ENCODE measurements around the gene C3orf80. TPM values are rescaled to one million over a fixed set of nuclear protein-coding genes. Genes with fewer than 3 reads are reported as not detected.

The C3orf80 gene
- total RNA-seq, 1 experiment from 2014 or later, result 0.13 TPM

DNA sequence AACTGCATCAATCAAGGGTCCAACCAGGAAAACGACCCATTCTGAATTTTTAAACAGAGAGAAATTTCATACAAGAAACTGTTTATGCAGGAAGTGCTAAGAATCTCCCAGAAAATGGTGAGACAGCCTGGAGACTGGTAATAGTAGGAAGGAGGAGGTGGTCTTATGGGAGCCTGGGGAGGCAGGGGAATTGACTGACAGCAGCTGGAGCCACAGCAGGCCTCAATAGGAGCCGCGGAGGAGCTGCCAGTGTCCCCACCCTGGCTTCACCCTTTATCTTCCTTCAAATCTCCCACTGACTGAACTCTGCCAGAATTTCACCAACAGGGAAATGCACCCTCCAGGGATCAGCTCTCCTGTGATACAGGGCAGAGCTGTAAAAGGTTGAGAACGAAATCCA, 7.5 kb upstream of the C3orf80 start:
- Histone ChIP-seq H3K27ac (ENCODE audit: insufficient read length, low read depth, low read length) (no peak overlapping the region), H4K8ac (replicated peaks; ENCODE audit: insufficient read length, low read depth, low read length) (no peak overlapping the region), H4K20me1 (ENCODE audit: control insufficient read depth, insufficient read depth, insufficient read length) (no peaks in the 10 kb centered on the region), H2BK5ac (ENCODE audit: insufficient read length, low read length) (no peak overlapping the region), H2AK5ac (ENCODE audit: insufficient read length, low read length) (no peak overlapping the region), H3K4ac (ENCODE audit: low read depth, low read length) (no peak overlapping the region), H3K23ac (ENCODE audit: insufficient read length, low read depth, low read length) (no peak overlapping the region), H3K14ac (ENCODE audit: insufficient read depth, low read length) (no peak overlapping the region), H3K23me2 (ENCODE audit: insufficient read length, low read depth, low read length, poor library complexity, severe bottlenecking) (no peaks in the 10 kb centered on the region), H3K18ac (ENCODE audit: insufficient read length, low read depth, low read length) (no peak overlapping the region), H3T11ph (ENCODE audit: low read length) (no peak overlapping the region), H4K5ac (ENCODE audit: insufficient read length, low read depth, low read length) (no peak overlapping the region), H2BK20ac (ENCODE audit: low read depth, low read length, poor library complexity, severe bottlenecking) (no peak overlapping the region), H3K79me2 (ENCODE audit: insufficient read depth, low read length) (no peaks in the 10 kb centered on the region), H2BK120ac (ENCODE audit: low read depth, low read length, poor library complexity, severe bottlenecking) (no peak overlapping the region), H3K9ac (ENCODE audit: extremely low read depth, insufficient read length, low read length) (no peak overlapping the region), H3K27me3 (ENCODE audit: insufficient read depth, low read length) (no peaks in the 10 kb centered on the region), H4K91ac (ENCODE audit: insufficient read length, low read depth, low read length) (no peak overlapping the region), H2AFZ (ENCODE audit: low read length) (no peak overlapping the region), H2BK12ac (ENCODE audit: insufficient read length, low read depth, low read length) (no peak overlapping the region), H3K4me1 (ENCODE audit: insufficient read depth, low read length) (no peaks in the 10 kb centered on the region; the same call in 1 of the 2 replicates), H3K9me3 (ENCODE audit: control insufficient read depth, low read depth, low read length) (no peaks in the 10 kb centered on the region), H3K4me2 (ENCODE audit: insufficient read depth, insufficient read length, low read length) (no peak overlapping the region), H3K56ac (ENCODE audit: insufficient read length, low read depth, low read length) (no peak overlapping the region), H2BK15ac (ENCODE audit: low read depth, low read length) (no peak overlapping the region), H3K79me1 (ENCODE audit: insufficient read depth, low read depth, low read length, poor library complexity, severe bottlenecking) (no peaks in the 10 kb centered on the region)
- TF ChIP-seq, protein P1, sequence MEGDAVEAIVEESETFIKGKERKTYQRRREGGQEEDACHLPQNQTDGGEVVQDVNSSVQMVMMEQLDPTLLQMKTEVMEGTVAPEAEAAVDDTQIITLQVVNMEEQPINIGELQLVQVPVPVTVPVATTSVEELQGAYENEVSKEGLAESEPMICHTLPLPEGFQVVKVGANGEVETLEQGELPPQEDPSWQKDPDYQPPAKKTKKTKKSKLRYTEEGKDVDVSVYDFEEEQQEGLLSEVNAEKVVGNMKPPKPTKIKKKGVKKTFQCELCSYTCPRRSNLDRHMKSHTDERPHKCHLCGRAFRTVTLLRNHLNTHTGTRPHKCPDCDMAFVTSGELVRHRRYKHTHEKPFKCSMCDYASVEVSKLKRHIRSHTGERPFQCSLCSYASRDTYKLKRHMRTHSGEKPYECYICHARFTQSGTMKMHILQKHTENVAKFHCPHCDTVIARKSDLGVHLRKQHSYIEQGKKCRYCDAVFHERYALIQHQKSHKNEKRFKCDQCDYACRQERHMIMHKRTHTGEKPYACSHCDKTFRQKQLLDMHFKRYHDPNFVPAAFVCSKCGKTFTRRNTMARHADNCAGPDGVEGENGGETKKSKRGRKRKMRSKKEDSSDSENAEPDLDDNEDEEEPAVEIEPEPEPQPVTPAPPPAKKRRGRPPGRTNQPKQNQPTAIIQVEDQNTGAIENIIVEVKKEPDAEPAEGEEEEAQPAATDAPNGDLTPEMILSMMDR (conservative IDR thresholded peaks at IDR 0.05), result no peak
- H3K27me3 Mint-ChIP-seq (ENCODE audit: low read depth), result peaks cover 31% of the 10 kb centered on the region
- peaks cover 3 to 6% of the 10 kb centered on the region in 2 experiments for H3K4me1 Mint-ChIP-seq
- no peak for DNase-seq
- WGBS (ENCODE audit: extremely low coverage, insufficient read length, low lambda C conversion rate), result no CpG with 5 or more reads among the region's 4 CpGs
- H3K27ac Mint-ChIP-seq, result no peak overlapping the region; a peak in 2 of 7 replicates
- H3K9me3 Mint-ChIP-seq, result no peaks in the 10 kb centered on the region
- H3K36me3 Mint-ChIP-seq (ENCODE audit: insufficient read depth in 1 of 3, low read depth in 3 of 3), result no peaks in the 10 kb centered on the region
- H3K4me3 Mint-ChIP-seq, result no peak overlapping the region
